Sigmoid colon (tissue), 7 donors: ENCODE data around the gene CHRND. TPM values are rescaled to one million over a fixed set of nuclear protein-coding genes. Genes with fewer than 3 reads are reported as not detected.
A peak's percentile ranks its signal among the peaks of the same experiment; 100 is the strongest.

Source experiments
- DNase-seq: peaks from one replicate; pipeline ENCODE4 v3.0.0-alpha.2; 2019
- H3K27ac ChIP-seq, 4 donors: fragments of 200-600 bp; sonication (generic); one replicate each; pipeline ENCODE4 v1.5.1; 2016 to 2019; ENCODE audit warnings: mild to moderate bottlenecking in 1 of 4
- H3K27me3 ChIP-seq, 3 donors: fragments of 200-600 bp; sonication (generic); one replicate each; pipeline ENCODE4 v1.5.1; 2019; ENCODE audit warnings: mild to moderate bottlenecking in 1 of 3
- H3K36me3 ChIP-seq, 4 donors: fragments of 200-600 bp; sonication (generic); one replicate each; pipeline ENCODE4 v1.5.1; 2016 to 2019
- H3K4me1 ChIP-seq, 4 donors: fragments of 200-600 bp; sonication (generic); one replicate each; pipeline ENCODE4 v1.5.1; 2017 to 2019
- H3K4me3 ChIP-seq, 4 donors: fragments of 200-600 bp; sonication (generic); one replicate each; pipeline ENCODE4 v1.5.1; 2017 to 2019; ENCODE audit warnings: mild to moderate bottlenecking in 2 of 4, moderate library complexity in 1 of 4
- H3K9me3 ChIP-seq, 4 donors: fragments of 200-600 bp in 3 of 4; sonication (generic) in 3 of 4; one replicate each; pipeline versions ENCODE4 v1.5.1 to v1.6.1; 2013 to 2019
- CTCF ChIP-seq, 4 experiments: fragments of 450-650 bp in 3 of 4; fragments of 200-600 bp in 1 of 4; IDR thresholded peaks; one replicate each; pipeline ENCODE4 v1.5.1; 2016 to 2019; ENCODE audit warnings: antibody characterized with exemption in 4 of 4, mild to moderate bottlenecking in 3 of 4, moderate library complexity in 2 of 4
- EP300 ChIP-seq, 4 donors: sonication (generic); formaldehyde crosslinking; IDR thresholded peaks; one replicate each; pipeline ENCODE4 v1.6.1; 2017; ENCODE audit warnings: antibody characterized with exemption in 4 of 4
- POLR2A ChIP-seq, 2 donors: fragments of 450-650 bp; IDR thresholded peaks; one replicate each; pipeline ENCODE4 v1.6.1; 2016; ENCODE audit warnings: antibody characterized with exemption in 2 of 2, mild to moderate bottlenecking in 2 of 2, moderate library complexity in 2 of 2
- POLR2AphosphoS5 ChIP-seq, 4 donors: sonication (generic); formaldehyde crosslinking; IDR thresholded peaks; one replicate each; pipeline ENCODE4 v1.6.1; 2017; ENCODE audit warnings: antibody characterized with exemption in 4 of 4
- WGBS, 2 donors: extraction: QIAGEN DNeasy Blood & Tissue Kit; methylation state at CpG; one replicate each; pipeline ENCODE4 v1.1.7; 2013; 5-methylcytosine and 5-hydroxymethylcytosine counted together
- intact Hi-C: fragments of 100-400 bp; cut with DNase I; formaldehyde crosslinking; loops from one replicate; pipeline ENCODE4 v1.15.1; 2023
- polyA plus RNA-seq, 3 donors: library from polyadenylated mRNA; stranded (reverse); fragments of 200-250 nt; gene quantifications; one replicate each; pipeline ENCODE4 v1.2.3, GENCODE V29; 2013
- total RNA-seq, 4 donors: library from RNA; depleted of rRNA; stranded (reverse); fragments of >200 nt; gene quantifications; one replicate each; pipeline ENCODE4 v1.1.0, GENCODE V29; 2016
- donor health status: healthy with polysubstance abuse.
- donor health status: Bipolar disorder and iron deficiency.
- donor health status: healthy.

Gene CHRND
- total and polyA plus RNA-seq, 7 donors, result not detected

GRCh38 chr2:232501331-232501771 is 24.6 kb upstream of the CHRND start:
- intact Hi-C loops, result no loop called here
- H3K4me3 ChIP-seq, result no peak overlapping the region
- DNase-seq, result no peak
- peaks cover 0 to 30% (median 5%) of the 10 kb centered on the region in 3 donors for H3K27me3 ChIP-seq
- no peak overlapping the region for H3K27ac ChIP-seq
- WGBS, 2 donors, result 57 to 75% methylated on average over 9 of the region's 9 CpGs
- TF ChIP-seq EP300 (IDR thresholded peaks at IDR 0.05) (no peak), CTCF (IDR thresholded peaks at IDR 0.05) (no peak), POLR2A (IDR thresholded peaks at IDR 0.05) (no peak), POLR2AphosphoS5 (IDR thresholded peaks at IDR 0.05) (no peak)
- no peaks in the 10 kb centered on the region for H3K9me3 ChIP-seq
- no peaks in the 10 kb centered on the region for H3K36me3 ChIP-seq
- peaks cover 0 to 21% (median 21%) of the 10 kb centered on the region in 4 donors for H3K4me1 ChIP-seq

DNA sequence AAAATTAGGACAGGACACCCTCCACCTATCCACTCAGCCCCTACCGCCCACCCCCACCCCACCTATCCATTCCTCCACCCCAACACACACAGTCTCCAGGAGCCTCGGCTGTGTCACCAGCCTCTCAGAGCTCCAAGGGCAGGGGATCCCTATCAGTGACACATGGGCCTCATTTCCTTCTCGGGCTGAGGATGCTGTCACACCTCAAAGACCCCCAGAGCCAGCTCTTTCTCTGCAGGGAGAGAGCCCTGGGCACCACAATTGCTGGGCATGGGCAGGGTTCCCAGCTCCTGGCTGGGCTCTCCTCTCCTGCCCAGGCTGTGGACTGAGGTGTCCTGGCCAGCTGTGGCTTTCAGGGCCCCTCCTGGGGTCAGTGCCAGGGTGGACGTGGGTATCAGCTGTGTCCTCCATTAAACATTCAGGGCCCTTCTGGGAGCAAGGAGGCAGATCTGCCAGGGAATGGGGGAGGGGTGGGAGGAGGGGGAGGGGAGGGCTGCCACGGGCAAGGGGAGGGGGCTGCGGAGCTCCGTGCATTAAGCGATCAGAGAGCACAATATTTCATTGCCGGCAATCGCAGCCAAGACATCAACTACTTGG is 24.1 kb upstream of the CHRND start:
- no peak overlapping the region for H3K4me3 ChIP-seq
- H3K27me3 ChIP-seq, result peaks cover 0 to 30% (median 5%) of the 10 kb centered on the region in 3 donors
- peaks cover 0 to 21% (median 21%) of the 10 kb centered on the region in 4 donors for H3K4me1 ChIP-seq
- no peaks in the 10 kb centered on the region for H3K9me3 ChIP-seq
- WGBS, 2 donors, result 56 to 67% methylated on average over 10 of the region's 10 CpGs
- no peak for TF ChIP-seq CTCF (IDR thresholded peaks at IDR 0.05)
- no peaks in the 10 kb centered on the region for H3K36me3 ChIP-seq
- H3K27ac ChIP-seq, result no peak overlapping the region
- no peak for DNase-seq
- intact Hi-C loops, result loop anchor here (2.0 kb wide), 1 partner anchor 751 kb away; no protein-coding TSS in a partner anchor

DNA sequence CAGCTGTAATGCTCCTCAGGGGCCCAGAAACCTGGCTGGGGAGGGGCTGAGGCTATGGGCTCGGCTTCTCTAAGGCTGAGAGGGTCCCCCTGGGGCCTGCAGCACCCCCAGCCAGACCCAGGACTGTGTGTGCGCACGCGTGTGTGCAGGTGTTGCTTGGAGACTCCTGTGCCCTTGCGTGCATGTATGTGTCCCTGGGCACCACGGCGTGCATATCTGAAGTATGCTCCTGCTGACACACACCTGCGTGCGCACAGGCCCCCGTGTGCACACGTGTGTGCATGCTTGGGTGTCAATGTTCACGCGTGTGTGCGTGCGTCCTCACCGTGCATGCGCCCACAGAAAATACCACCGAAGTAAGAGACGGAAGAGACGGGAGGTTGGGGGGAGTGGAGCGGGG is 23.4 kb upstream of the CHRND start:
- Histone ChIP-seq H3K4me3 (peak overlapping the region; percentile 44 to 63 (median 56)), H3K4me1 (peaks cover 0 to 21% (median 21%) of the 10 kb centered on the region in 4 donors), H3K27ac (peak overlapping the region in 1 of 4 donors; percentile 64), H3K36me3 (no peaks in the 10 kb centered on the region), H3K27me3 (peaks cover 0 to 30% (median 5%) of the 10 kb centered on the region in 3 donors), H3K9me3 (no peaks in the 10 kb centered on the region)
- WGBS, 2 donors, result 17 to 19% methylated on average over 20 of the region's 21 CpGs
- no peak for DNase-seq
- intact Hi-C loops, result loop anchor here (2.0 kb wide), 1 partner anchor 750 kb away; no protein-coding TSS in a partner anchor
- TF ChIP-seq EP300 (IDR thresholded peaks at IDR 0.05) (no peak), POLR2AphosphoS5 (IDR thresholded peaks at IDR 0.05) (no peak), CTCF (IDR thresholded peaks at IDR 0.05) (no peak), POLR2A (IDR thresholded peaks at IDR 0.05) (no peak)

- intact Hi-C loops, result loop anchor here (2.0 kb wide), 1 partner anchor 750 kb away; no protein-coding TSS in a partner anchor
- Histone ChIP-seq H3K27me3 (peaks cover 0 to 30% (median 5%) of the 10 kb centered on the region in 3 donors), H3K36me3 (no peaks in the 10 kb centered on the region), H3K4me3 (peak overlapping the region; percentile 44 to 63 (median 56)), H3K27ac (peak overlapping the region in 1 of 4 donors; percentile 64), H3K9me3 (no peaks in the 10 kb centered on the region), H3K4me1 (peaks cover 0 to 21% (median 21%) of the 10 kb centered on the region in 4 donors)
- TF ChIP-seq POLR2AphosphoS5 (IDR thresholded peaks at IDR 0.05) (peak in 2 of 4 donors; percentile 49 to 68), POLR2A (IDR thresholded peaks at IDR 0.05) (no peak), EP300 (IDR thresholded peaks at IDR 0.05) (no peak), CTCF (IDR thresholded peaks at IDR 0.05) (no peak)
- 1 to 2% methylated on average over 75 of the region's 75 CpGs for WGBS, 2 donors
- no peak for DNase-seq
Measured at GRCh38 chr2:232502911-232503808, 22.8 kb upstream of the CHRND start.
